Posterior vena cava (tissue), 2 donors: ENCODE measurements around the gene BACH1. TPM values are rescaled to one million over a fixed set of nuclear protein-coding genes. Genes with fewer than 3 reads are reported as not detected.

Experiments
- total RNA-seq, 2 donors: library from RNA; stranded (reverse); fragmentation: NEBNext Ultra II Directional; extraction: Animal tissue kit (Norgen Biotek cat#: 25700); gene quantifications; one replicate each; pipeline ENCODE4 v1.2.1, GENCODE V29; 2021
- donor health status: DM: yes; HTN: yes; CAD: no.
- donor health status: DM: yes; HTN: yes; CAD: no.

The BACH1 gene
- total RNA-seq, 2 donors from 2014 or later: 50.1 to 84.0 TPM

Other genes with a start within 250 kb of the BACH1 start
- 100 to 1,000 TPM in 1 of 2 donors, 10 to 100 TPM in 1; 82.2 to 108 TPM for gene CCT8, start 225.3 kb upstream of the BACH1 start, total RNA-seq
- gene MAP3K7CL, start 168.3 kb upstream of the BACH1 start, total RNA-seq: 10 to 100 TPM; 17.1 to 58.0 TPM